ENCODE data around the gene CYP51A1. TPM values are rescaled to one million over a fixed set of nuclear protein-coding genes. Genes with fewer than 3 reads are reported as not detected.
"Not testable (repeated sequence)": the region's sequence is repeated elsewhere in the genome, so short reads cannot be mapped to it uniquely, and the experiment has no call there.

The CYP51A1 gene
- total RNA-seq = 10 to 100 TPM; 46.7 to 58.8 (median 52.2) TPM

DNA sequence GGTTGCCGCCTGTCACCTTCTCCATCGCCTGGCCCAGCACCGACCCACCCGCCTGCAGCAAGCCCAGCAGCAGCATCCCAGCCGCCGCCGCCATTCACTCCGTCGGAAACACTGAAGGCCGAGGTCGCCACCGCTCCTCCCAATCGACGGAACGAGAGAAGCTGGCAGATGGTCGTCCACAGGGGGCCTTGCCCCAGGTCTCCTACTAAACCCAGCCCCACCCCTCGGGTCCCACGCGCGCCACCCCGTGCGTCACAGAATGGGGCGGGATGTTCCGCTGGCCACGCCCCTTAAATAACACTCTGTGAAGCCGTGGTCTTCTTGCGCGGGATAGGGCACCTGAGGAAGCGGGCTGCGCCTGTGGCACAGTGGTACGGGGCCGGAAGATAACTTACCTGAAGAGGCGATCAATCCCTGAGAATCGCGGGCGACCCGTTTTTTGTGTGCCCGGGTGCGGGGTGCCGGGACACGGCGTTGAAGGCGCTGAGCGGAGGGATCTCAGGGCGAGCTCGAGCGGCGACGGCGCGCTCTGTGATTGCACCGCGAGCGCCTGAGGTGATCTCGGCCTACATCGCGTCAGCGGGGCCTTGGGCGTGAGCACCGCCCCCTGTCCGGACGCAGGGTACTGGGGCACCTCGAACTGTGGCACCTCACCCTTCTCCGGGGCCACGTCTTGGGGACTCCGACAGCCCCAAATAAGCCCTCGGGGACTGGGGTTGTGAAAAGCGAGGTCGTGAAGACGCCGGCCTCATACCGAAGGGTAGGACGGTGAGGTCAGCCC lies at the start of gene CYP51A1:
CYP51A1 (minus strand) TSS at position 207 of the 781 bp plus-strand sequence; CDS start at position 94, 113 bp downstream.
- TF ChIP-seq, protein P1, sequence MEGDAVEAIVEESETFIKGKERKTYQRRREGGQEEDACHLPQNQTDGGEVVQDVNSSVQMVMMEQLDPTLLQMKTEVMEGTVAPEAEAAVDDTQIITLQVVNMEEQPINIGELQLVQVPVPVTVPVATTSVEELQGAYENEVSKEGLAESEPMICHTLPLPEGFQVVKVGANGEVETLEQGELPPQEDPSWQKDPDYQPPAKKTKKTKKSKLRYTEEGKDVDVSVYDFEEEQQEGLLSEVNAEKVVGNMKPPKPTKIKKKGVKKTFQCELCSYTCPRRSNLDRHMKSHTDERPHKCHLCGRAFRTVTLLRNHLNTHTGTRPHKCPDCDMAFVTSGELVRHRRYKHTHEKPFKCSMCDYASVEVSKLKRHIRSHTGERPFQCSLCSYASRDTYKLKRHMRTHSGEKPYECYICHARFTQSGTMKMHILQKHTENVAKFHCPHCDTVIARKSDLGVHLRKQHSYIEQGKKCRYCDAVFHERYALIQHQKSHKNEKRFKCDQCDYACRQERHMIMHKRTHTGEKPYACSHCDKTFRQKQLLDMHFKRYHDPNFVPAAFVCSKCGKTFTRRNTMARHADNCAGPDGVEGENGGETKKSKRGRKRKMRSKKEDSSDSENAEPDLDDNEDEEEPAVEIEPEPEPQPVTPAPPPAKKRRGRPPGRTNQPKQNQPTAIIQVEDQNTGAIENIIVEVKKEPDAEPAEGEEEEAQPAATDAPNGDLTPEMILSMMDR (IDR thresholded peaks at IDR 0.05) = peak in 2 of 5 experiments; percentile 33 to 48
- TF ChIP-seq EP300 (IDR thresholded peaks at IDR 0.05) (peak; percentile 94 to 98), POLR2A (IDR thresholded peaks at IDR 0.05) (peak; percentile 84 to 85)
- DNase-seq (ENCODE audit: low spot score in 2 of 2) = peak; percentile 94 to 99
- peak within 1 kb of the TSS; percentile 69 to 96 (median 84) for H3K4me3 ChIP-seq

DNA sequence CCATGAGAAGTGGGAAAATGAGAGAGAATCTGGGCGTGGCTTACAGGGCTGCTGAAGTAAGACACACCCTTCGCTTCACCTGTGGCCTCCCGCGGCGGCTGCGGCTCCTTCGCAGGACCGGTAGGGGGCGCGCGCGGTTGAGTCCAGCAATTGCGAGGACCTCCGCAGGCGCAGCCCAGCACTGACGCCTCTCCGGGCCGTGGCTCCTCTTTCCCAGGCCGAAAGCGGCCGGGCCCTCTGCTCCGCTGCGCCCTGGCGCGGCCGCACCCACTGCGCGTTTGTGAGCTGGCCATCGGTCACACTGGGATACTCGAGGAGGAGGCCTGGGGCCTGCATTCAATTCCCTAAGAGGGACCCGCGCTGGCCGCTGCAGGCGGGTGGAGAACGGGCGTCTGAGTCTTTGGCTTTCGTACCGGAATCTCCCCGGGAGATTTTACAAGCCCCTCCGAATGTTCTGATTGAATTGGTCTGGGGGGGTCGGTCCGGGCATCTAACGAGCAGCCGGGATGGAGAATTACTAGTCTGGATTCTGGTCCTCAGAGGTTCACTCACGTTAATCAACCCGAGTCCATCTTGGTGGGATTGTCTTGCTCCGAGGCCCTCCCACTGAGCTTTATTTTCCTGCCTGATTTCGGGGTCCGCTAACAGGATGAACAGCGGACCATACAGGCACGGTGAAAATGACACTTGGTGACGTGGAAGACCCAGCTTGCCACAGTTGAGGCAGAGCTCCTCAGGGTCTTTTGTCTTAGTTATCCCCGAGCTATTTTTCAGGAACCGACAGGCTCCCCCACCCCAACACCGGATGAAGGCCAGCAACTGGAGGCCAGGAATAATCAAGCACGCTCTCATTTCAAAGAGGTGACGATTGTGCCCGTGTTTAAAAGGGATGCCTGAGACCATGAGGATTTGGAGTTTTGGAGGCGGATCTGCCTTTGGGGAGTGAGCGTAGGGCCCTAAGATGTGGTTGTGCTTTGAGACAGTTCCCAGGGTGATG lies 44.9 kb upstream of the CYP51A1 start, which contains the start of gene LRRD1:
LRRD1 (minus strand) TSS at position 215 of the 997 bp plus-strand sequence. CDS start 13,940 bp downstream, outside the sequence.
- Histone ChIP-seq H3K36me3 (no peaks in the 10 kb centered on the region), H3K9me3 (peaks cover 0 to 6% (median 0%) of the 10 kb centered on the region in 4 donors), H3K4me3 (peak within 1 kb of the TSS; percentile 39 to 58 (median 47)), H3K4me1 (peaks cover 0 to 7% (median 3%) of the 10 kb centered on the region in 4 donors), H3K27me3 (no peaks in the 10 kb centered on the region), H3K27ac (peak within 1 kb of the TSS; percentile 67 to 91 (median 79))
- WGBS, 2 donors = 7 to 8% methylated on average over 46 to 53 of the region's 60 CpGs
- TF ChIP-seq, protein P1 (IDR thresholded peaks at IDR 0.05) = peak; percentile 89 to 98 (median 95)
- TF ChIP-seq POLR2A (IDR thresholded peaks at IDR 0.05) = no peak
- TF ChIP-seq EP300 (IDR thresholded peaks at IDR 0.05) = peak in 1 of 2 donors; percentile 59
- DNase-seq (ENCODE audit: low spot score in 2 of 2) = peak; percentile 80 to 89

More for the DNA sequence above, at the start of gene CYP51A1:
- H3K4me1 ChIP-seq = peaks cover 0 to 33% (median 8%) of the 10 kb centered on the region in 4 donors
- H3K36me3 ChIP-seq = peaks cover 0 to 15% (median 0%) of the 10 kb centered on the region in 3 donors
- no peaks in the 10 kb centered on the region for H3K9me3 ChIP-seq
- peak within 1 kb of the TSS; percentile 95 to 98 (median 97) for H3K27ac ChIP-seq
- no peaks in the 10 kb centered on the region for H3K27me3 ChIP-seq
- WGBS, 2 donors = 1% methylated on average over 52 to 66 of the region's 73 CpGs

DNA sequence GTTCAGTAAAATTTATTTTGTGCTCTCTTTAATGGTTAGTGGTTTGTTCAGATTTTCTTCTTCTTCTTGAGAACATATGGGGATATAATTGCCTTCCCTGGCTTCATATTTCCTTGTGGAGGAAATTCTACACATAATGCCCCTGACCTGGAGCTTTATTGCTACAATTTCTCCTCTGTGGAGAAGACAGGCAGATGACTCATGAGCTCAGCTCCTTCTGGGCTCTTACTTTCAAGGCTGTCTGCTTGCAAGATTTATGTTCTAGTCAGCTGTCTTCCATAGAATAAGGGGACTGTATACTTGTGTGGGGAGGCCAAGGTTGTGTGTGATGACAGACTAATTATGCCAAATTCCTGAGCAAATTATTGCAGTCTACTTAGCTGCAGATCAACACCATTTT lies 43.1 kb upstream of the CYP51A1 start:
- TF ChIP-seq, protein P1 (IDR thresholded peaks at IDR 0.05) = no peak
- TF ChIP-seq POLR2A (IDR thresholded peaks at IDR 0.05) (no peak), EP300 (IDR thresholded peaks at IDR 0.05) (no peak)
- Histone ChIP-seq H3K4me3 (no peak overlapping the region), H3K36me3 (no peaks in the 10 kb centered on the region), H3K27ac (no peak overlapping the region), H3K4me1 (peaks cover 0 to 7% (median 3%) of the 10 kb centered on the region in 4 donors), H3K27me3 (no peaks in the 10 kb centered on the region), H3K9me3 (no peaks in the 10 kb centered on the region)
- no peak for DNase-seq (ENCODE audit: low spot score in 2 of 2)

DNA sequence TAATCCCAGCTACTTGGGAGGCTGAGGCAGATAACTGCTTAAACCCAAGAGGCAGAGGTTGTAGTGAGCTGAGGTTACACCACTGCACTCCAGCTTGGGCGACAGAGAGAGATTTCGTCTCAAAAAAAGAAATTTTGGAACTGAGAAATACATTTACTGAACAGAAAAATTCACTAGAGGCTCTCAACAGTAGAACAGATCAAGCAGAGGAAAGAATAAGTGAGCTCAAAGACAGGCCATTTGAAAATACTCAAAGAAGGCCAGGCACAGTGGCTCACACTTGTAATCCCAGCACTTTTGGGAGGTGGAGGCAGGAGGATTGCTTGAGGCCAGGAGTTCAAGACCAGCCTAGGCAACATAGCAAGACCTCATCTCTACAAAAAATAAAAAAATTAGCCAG lies 35.3 kb upstream of the CYP51A1 start:
- not testable (repeated sequence) for H3K4me1 ChIP-seq; H3K27me3 ChIP-seq; H3K27ac ChIP-seq; H3K36me3 ChIP-seq; DNase-seq (ENCODE audit: low spot score in 2 of 2); H3K4me3 ChIP-seq
- 86 to 95% methylated on average over 2 of the region's 2 CpGs for WGBS, 2 donors
- H3K9me3 ChIP-seq = peaks cover 0 to 12% (median 2%) of the 10 kb centered on the region in 4 donors

DNA sequence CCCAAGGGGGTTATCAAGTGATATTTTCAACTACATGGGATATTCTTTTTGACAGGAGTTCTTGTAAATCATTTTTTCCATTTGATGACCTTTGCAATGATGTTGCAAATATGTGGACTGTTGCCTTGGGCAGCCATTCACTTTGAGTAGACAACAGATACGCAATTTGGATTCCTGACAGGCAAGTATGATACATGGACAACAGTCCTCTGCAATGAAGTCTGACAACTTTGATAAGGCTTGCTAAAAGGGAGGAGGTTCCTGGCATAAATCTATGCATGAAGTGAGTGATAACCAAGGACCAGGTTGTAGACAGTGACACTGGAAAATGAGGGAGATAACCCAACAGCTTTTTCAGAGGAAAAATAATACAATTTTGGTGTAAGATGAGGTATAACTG lies 27.0 kb upstream of the CYP51A1 start:
- Histone ChIP-seq H3K27me3 (no peaks in the 10 kb centered on the region), H3K36me3 (no peaks in the 10 kb centered on the region), H3K4me1 (no peaks in the 10 kb centered on the region), H3K9me3 (no peaks in the 10 kb centered on the region), H3K4me3 (no peak overlapping the region), H3K27ac (no peak overlapping the region)
- WGBS, 2 donors = 73 to 87% methylated on average over 1 of the region's 1 CpG
- DNase-seq (ENCODE audit: low spot score in 2 of 2) = no peak
- TF ChIP-seq, protein P1 (IDR thresholded peaks at IDR 0.05) = no peak
- TF ChIP-seq EP300 (IDR thresholded peaks at IDR 0.05) = no peak
- TF ChIP-seq POLR2A (IDR thresholded peaks at IDR 0.05) = no peak

All from tibial nerve (tissue), 4 donors.